B cell (primary cell): ENCODE measurements around the gene MOGAT2. TPM values are rescaled to one million over a fixed set of nuclear protein-coding genes. Genes with fewer than 3 reads are reported as not detected.

Experiments used
- ATAC-seq: fragments of 200-7000 bp; cut with Tn5 transposase; one replicate; pipeline ENCODE4 v1.10.0; 2021; ENCODE audit warnings: low read depth, mild to moderate bottlenecking, moderate number of reproducible peaks, moderate library complexity
- CTCF ChIA-PET: fragments of 350-600 bp; sonication (Branson Sonifier 250); formaldehyde crosslinking; loops from one replicate; lab custom pipeline; 2021; ENCODE audit warnings: antibody characterized with exemption, inconsistent platforms; lab: Charles Lee
- POLR2A ChIA-PET: fragments of 350-600 bp; sonication (Branson Sonifier 250); formaldehyde crosslinking; loops from one replicate; lab custom pipeline; 2021; ENCODE audit warnings: antibody characterized with exemption; lab: Charles Lee
- DNase-seq: peaks from one replicate; pipeline ENCODE4 v3.0.0; 2013
- H2AFZ ChIP-seq: 2 replicates; pipeline ENCODE4 v1.6.1; 2012; ENCODE audit warnings: mild to moderate bottlenecking, low read depth, low read length; ENCODE audit not compliant: insufficient read depth, poor library complexity, severe bottlenecking
- H3K27ac ChIP-seq, 2 donors: 1 replicate in 1 of 2; 2 replicates in 1 of 2; pipeline ENCODE4 v1.5.1; 2012 to 2013; ENCODE audit warnings: low read length in 2 of 2, mild to moderate bottlenecking in 2 of 2, moderate library complexity in 1 of 2
- H3K27me3 ChIP-seq, 4 experiments: fragments of 200-600 bp in 1 of 4; sonication (generic) in 1 of 4; replicated peaks in 1 of 4; 1 replicate in 2 of 4; 2 replicates in 2 of 4; pipeline versions ENCODE4 v1.6.1 to v1.7.0; 2013 to 2016; ENCODE audit warnings: low read length in 3 of 4, mild to moderate bottlenecking in 2 of 4, mixed read lengths in 1 of 4, moderate library complexity in 1 of 4; ENCODE audit not compliant: insufficient read depth in 4 of 4, control insufficient read depth in 3 of 4; ENCODE audit errors: control extremely low read depth in 1 of 4
- H3K36me3 ChIP-seq, 2 experiments: replicated peaks in 1 of 2; 1 replicate in 1 of 2; 2 replicates in 1 of 2; pipeline versions ENCODE4 v1.6.1 to v1.7.1; 2013; ENCODE audit warnings: low read length in 1 of 2; ENCODE audit not compliant: insufficient read depth in 2 of 2, control insufficient read depth in 1 of 2; ENCODE audit errors: control extremely low read depth in 1 of 2, extremely low read depth in 1 of 2
- H3K4me1 ChIP-seq, 2 donors: fragments of 200-600 bp in 1 of 2; sonication (generic) in 1 of 2; 1 replicate in 1 of 2; 2 replicates in 1 of 2; pipeline versions ENCODE4 v1.5.1 to v1.6.1; 2013 to 2017; ENCODE audit warnings: low read length in 2 of 2; ENCODE audit not compliant: control insufficient read depth in 2 of 2, insufficient read depth in 2 of 2
- H3K4me2 ChIP-seq: replicated peaks from 2 replicates; pipeline ENCODE3; 2012; ENCODE audit warnings: mild to moderate bottlenecking, low read depth, low read length; ENCODE audit not compliant: poor library complexity, severe bottlenecking
- H3K4me3 ChIP-seq, 5 experiments: fragments of 200-600 bp in 1 of 5; sonication (generic) in 1 of 5; 1 replicate in 3 of 5; 2 replicates in 2 of 5; pipeline versions ENCODE4 v1.5.1 to v1.7.0; 2011 to 2016; ENCODE audit warnings: low read length in 4 of 5, mild to moderate bottlenecking in 4 of 5, low read depth in 2 of 5, control low read depth in 1 of 5, moderate library complexity in 1 of 5; ENCODE audit not compliant: insufficient read depth in 1 of 5; ENCODE audit errors: control extremely low read depth in 1 of 5, extremely low read depth in 1 of 5
- H3K79me2 ChIP-seq: fragments of 200-600 bp; sonication (generic); one replicate; pipeline ENCODE4 v1.6.0; 2016; ENCODE audit warnings: low read length; ENCODE audit not compliant: control insufficient read depth, insufficient read depth
- H3K9ac ChIP-seq: fragments of 200-600 bp; sonication (generic); 2 replicates; pipeline ENCODE4 v1.6.1; 2017; ENCODE audit warnings: mild to moderate bottlenecking, low read length, moderate library complexity
- H3K9me3 ChIP-seq, 3 donors: one replicate each; pipeline versions ENCODE4 v1.6.1 to v1.7.1; 2013; ENCODE audit warnings: low read length in 2 of 3; ENCODE audit not compliant: control insufficient read depth in 2 of 3, insufficient read depth in 1 of 3; ENCODE audit errors: control extremely low read depth in 1 of 3
- H4K20me1 ChIP-seq: 2 replicates; pipeline ENCODE4 v1.6.0; 2012; ENCODE audit warnings: mild to moderate bottlenecking, low read length; ENCODE audit not compliant: insufficient read depth, control insufficient read depth, poor library complexity, severe bottlenecking
- H3K27ac Mint-ChIP-seq: one replicate; pipeline ENCODE4 v1.8.0; 2021; ENCODE audit warnings: mixed read lengths
- H3K27me3 Mint-ChIP-seq: one replicate; pipeline ENCODE4 v1.8.0; 2021; ENCODE audit warnings: mixed read lengths
- H3K4me1 Mint-ChIP-seq: one replicate; pipeline ENCODE4 v1.8.0; 2021; ENCODE audit warnings: mixed read lengths
- H3K4me3 Mint-ChIP-seq: one replicate; pipeline ENCODE4 v1.8.0; 2021; ENCODE audit warnings: mixed read lengths
- H3K9me3 Mint-ChIP-seq: one replicate; pipeline ENCODE4 v1.8.0; 2022; ENCODE audit warnings: mixed read lengths; ENCODE audit not compliant: insufficient read depth
- EZH2 ChIP-seq: IDR thresholded peaks from 2 replicates; pipeline ENCODE4 v1.6.1; 2012; ENCODE audit warnings: borderline replicate concordance, low read depth, mild to moderate bottlenecking, moderate library complexity, low read length; ENCODE audit not compliant: insufficient read depth, poor library complexity, severe bottlenecking
- WGBS: methylation state at CpG from one replicate; pipeline ENCODE4 v1.1.5; 2013; ENCODE audit warnings: missing lambda C conversion rate; ENCODE audit not compliant: insufficient coverage; 5-methylcytosine and 5-hydroxymethylcytosine counted together
- intact Hi-C: fragments of 100-400 bp; cut with micrococcal nuclease; formaldehyde crosslinking; loops from one replicate; pipeline ENCODE4 v1.10.0; 2022
- polyA plus RNA-seq: library from polyadenylated mRNA; depleted of rRNA; stranded (reverse); fragments of >200 nt; gene quantifications from 2 replicates; pipeline ENCODE4 v1.2.3, GENCODE V29; 2012
- total RNA-seq, 2 donors: library from RNA; stranded (reverse); fragments of 120-200 nt in 1 of 2; gene quantifications; 1 replicate in 1 of 2; 2 replicates in 1 of 2; pipeline versions ENCODE4 v1.2.3 to v1.2.4, GENCODE V29; 2013 to 2022
- TF ChIP-seq, protein P1 (sequence below): fragments of 200-600 bp; IDR thresholded peaks from one replicate; pipeline ENCODE4 v1.8.0; 2022; ENCODE audit warnings: antibody characterized with exemption, mild to moderate bottlenecking

The MOGAT2 gene
- total and polyA plus RNA-seq, 2 donors (not counting 1 experiment from before 2014, with no cell fraction given), result not detected

- no peaks in the 10 kb centered on the region for H3K27me3 ChIP-seq
- ChIA-PET CTCF (no interaction called here), POLR2A (no interaction called here)
- peaks cover 23 to 36% of the 10 kb centered on the region in 2 donors for H3K4me1 ChIP-seq
- TF ChIP-seq, protein P1, sequence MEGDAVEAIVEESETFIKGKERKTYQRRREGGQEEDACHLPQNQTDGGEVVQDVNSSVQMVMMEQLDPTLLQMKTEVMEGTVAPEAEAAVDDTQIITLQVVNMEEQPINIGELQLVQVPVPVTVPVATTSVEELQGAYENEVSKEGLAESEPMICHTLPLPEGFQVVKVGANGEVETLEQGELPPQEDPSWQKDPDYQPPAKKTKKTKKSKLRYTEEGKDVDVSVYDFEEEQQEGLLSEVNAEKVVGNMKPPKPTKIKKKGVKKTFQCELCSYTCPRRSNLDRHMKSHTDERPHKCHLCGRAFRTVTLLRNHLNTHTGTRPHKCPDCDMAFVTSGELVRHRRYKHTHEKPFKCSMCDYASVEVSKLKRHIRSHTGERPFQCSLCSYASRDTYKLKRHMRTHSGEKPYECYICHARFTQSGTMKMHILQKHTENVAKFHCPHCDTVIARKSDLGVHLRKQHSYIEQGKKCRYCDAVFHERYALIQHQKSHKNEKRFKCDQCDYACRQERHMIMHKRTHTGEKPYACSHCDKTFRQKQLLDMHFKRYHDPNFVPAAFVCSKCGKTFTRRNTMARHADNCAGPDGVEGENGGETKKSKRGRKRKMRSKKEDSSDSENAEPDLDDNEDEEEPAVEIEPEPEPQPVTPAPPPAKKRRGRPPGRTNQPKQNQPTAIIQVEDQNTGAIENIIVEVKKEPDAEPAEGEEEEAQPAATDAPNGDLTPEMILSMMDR, result no peak
- TF ChIP-seq EZH2, result no peak
- no peak overlapping the region for H2AFZ ChIP-seq
- peak overlapping the region; percentile 1 for H3K27ac Mint-ChIP-seq
- no peaks in the 10 kb centered on the region for H3K79me2 ChIP-seq
- peak overlapping the region; percentile 26 for H3K4me3 Mint-ChIP-seq
- intact Hi-C loops, result loop anchor here (5.0 kb wide), 1 partner anchor 675 kb away; no protein-coding TSS in a partner anchor
- ATAC-seq (no peak), DNase-seq (no peak)
- H3K4me2 ChIP-seq, result peak overlapping the region; percentile 97
- WGBS, result 98% methylated on average over 6 of the region's 6 CpGs
- H3K9me3 Mint-ChIP-seq, result no peaks in the 10 kb centered on the region
- no peak overlapping the region for H3K9ac ChIP-seq
- no peaks in the 10 kb centered on the region for H3K27me3 Mint-ChIP-seq
- no peak overlapping the region for H3K27ac ChIP-seq
- no peaks in the 10 kb centered on the region for H3K9me3 ChIP-seq
- peaks cover 44% of the 10 kb centered on the region for H3K4me1 Mint-ChIP-seq
- H3K4me3 ChIP-seq, result no peak overlapping the region
- H4K20me1 ChIP-seq, result no peaks in the 10 kb centered on the region
- no peaks in the 10 kb centered on the region for H3K36me3 ChIP-seq
Measured at GRCh38 chr11:75767228-75767572, 49.6 kb downstream of the MOGAT2 start.

DNA sequence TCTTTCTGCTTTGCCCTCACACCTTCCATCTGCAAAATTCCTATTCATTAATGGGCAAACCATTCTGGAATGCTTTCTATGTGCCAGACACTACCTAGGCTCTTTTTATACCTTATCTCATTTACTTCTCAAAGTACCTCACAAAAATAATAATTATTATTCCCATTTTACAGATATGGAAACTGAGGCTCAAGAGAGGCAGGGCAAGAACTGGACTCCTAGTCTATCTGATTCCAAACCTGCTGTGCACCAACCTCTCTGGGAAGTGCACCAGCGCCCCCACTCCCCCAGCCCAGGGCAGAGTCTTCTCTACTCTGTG lies 50.1 kb downstream of the MOGAT2 start:
- no peak for DNase-seq
- H3K79me2 ChIP-seq, result no peaks in the 10 kb centered on the region
- ChIA-PET POLR2A (interaction anchor here (0.6 kb wide), 1 partner anchor 177 kb away, joined by 3 read pairs; no protein-coding TSS in a partner anchor), CTCF (no interaction called here)
- intact Hi-C loops, result loop anchor here (1.0 to 5.0 kb wide), 6 partner anchors 44 to 675 kb away; no protein-coding TSS in a partner anchor
- Mint-ChIP-seq H3K4me1 (peaks cover 49% of the 10 kb centered on the region), H3K27ac (peak overlapping the region; percentile 98), H3K9me3 (no peaks in the 10 kb centered on the region), H3K27me3 (no peaks in the 10 kb centered on the region), H3K4me3 (peak overlapping the region; percentile 90)
- peak overlapping the region; percentile 38 to 77 (median 64) for H3K4me3 ChIP-seq
- H4K20me1 ChIP-seq, result no peaks in the 10 kb centered on the region
- no peaks in the 10 kb centered on the region for H3K27me3 ChIP-seq
- WGBS, result 40% methylated on average over 1 of the region's 1 CpG
- H2AFZ ChIP-seq, result peak overlapping the region; percentile 88
- H3K27ac ChIP-seq, result peak overlapping the region; percentile 82 to 89
- peak overlapping the region; percentile 97 for H3K4me2 ChIP-seq
- H3K36me3 ChIP-seq, result no peaks in the 10 kb centered on the region
- H3K9ac ChIP-seq, result peak overlapping the region; percentile 76
- no peak for ATAC-seq
- H3K9me3 ChIP-seq, result no peaks in the 10 kb centered on the region
- H3K4me1 ChIP-seq, result peaks cover 28 to 42% of the 10 kb centered on the region in 2 donors
- TF ChIP-seq, protein P1, result no peak
- no peak for TF ChIP-seq EZH2
